Measurements from ENCODE around the gene FOSL2.

FOSL2 gene

DNA sequence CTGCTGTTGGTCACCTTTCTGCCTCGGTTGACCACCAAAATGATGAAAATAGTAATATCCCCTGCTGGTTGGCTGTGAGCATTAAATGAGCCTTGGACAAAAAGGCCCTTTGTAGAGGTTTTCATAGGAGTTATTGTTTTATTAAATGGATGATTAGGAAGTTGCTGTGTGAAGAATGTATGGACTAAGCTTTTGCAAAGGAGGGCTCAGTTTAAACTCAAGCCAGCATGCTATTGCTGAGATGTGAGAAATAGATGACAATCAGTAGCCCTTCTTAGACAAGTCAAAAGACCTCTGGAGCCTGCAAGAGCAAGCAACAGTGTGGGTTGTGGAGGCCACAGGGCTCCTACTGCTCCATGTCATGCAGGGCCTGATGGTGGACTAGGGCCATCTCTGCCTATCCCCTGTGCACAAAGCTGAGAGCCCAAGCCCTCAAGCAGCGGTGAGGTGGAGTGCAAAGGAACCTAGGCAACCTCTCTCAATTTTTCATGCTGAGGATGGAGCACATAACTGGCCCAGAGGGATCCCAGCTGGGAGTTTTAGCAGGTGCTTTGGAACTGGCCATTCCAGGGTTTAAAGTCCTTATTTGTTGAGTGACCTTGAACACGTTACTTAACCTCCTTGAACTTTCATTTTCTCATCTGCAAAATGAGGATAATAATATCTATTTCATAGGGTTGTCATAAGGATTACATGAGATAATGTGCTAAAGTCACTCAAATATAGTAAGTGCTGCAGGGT, 37.1 kb downstream of the FOSL2 start:
- no peaks in the 10 kb centered on the region for H3F3A ChIP-seq (ENCODE audit: low read depth)
- no peak for TF ChIP-seq EZH2phosphoT487 (IDR thresholded peaks at IDR 0.05; ENCODE audit: borderline replicate concordance)
- TF ChIP-seq, protein P1, sequence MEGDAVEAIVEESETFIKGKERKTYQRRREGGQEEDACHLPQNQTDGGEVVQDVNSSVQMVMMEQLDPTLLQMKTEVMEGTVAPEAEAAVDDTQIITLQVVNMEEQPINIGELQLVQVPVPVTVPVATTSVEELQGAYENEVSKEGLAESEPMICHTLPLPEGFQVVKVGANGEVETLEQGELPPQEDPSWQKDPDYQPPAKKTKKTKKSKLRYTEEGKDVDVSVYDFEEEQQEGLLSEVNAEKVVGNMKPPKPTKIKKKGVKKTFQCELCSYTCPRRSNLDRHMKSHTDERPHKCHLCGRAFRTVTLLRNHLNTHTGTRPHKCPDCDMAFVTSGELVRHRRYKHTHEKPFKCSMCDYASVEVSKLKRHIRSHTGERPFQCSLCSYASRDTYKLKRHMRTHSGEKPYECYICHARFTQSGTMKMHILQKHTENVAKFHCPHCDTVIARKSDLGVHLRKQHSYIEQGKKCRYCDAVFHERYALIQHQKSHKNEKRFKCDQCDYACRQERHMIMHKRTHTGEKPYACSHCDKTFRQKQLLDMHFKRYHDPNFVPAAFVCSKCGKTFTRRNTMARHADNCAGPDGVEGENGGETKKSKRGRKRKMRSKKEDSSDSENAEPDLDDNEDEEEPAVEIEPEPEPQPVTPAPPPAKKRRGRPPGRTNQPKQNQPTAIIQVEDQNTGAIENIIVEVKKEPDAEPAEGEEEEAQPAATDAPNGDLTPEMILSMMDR (conservative IDR thresholded peaks at IDR 0.05; ENCODE audit: low read length), result no peak
- peaks cover 4% of the 10 kb centered on the region; the same call in 1 of the 2 replicates for H3K9me3 ChIP-seq (ENCODE audit: insufficient read depth, low read depth, low read length)
- no peaks in the 10 kb centered on the region for H4K20me1 ChIP-seq (ENCODE audit: insufficient read depth, low read length, poor library complexity, severe bottlenecking)
- H3K36me3 ChIP-seq (ENCODE audit: insufficient read depth, low read length), result no peaks in the 10 kb centered on the region
- H3K4me2 ChIP-seq (ENCODE audit: low read depth, low read length, poor library complexity, severe bottlenecking), result no peak overlapping the region
- H3K79me2 ChIP-seq (ENCODE audit: insufficient read depth, low read length), result no peaks in the 10 kb centered on the region
- no peak overlapping the region for H3K9ac ChIP-seq (ENCODE audit: low read depth, low read length, poor library complexity, severe bottlenecking)
- H3K4me1 ChIP-seq (ENCODE audit: insufficient read depth, low read length, poor library complexity, severe bottlenecking), result peaks cover 13% of the 10 kb centered on the region
- no peak overlapping the region for H2AFZ ChIP-seq (ENCODE audit: low read length)
- no peak overlapping the region for H3K4me3 ChIP-seq (ENCODE audit: low read length, poor library complexity, severe bottlenecking)
- no peaks in the 10 kb centered on the region for H3K27me3 ChIP-seq (ENCODE audit: insufficient read depth, low read length, poor library complexity, severe bottlenecking)
- no peaks in the 10 kb centered on the region for H3K9me2 ChIP-seq (replicated peaks; ENCODE audit: low read depth, low read length)

DNA sequence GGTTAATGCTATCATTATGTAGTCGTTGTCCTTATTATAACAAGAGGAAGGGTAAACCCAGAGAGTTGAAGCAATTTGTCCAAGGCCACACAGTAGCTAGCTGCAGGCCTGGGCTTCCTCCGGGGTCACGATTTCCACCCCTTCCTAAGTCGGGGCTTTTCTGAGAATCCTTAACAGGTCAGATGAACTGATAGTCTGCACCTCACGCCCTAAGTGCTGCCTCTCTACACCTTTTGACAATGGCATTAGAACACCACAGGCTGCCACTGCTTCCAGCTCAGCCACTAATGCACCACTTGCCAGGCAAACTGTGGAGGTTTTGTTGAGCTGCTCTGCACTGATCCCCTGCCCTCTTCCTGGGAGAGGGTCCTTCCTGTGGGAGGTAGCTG, 37.7 kb downstream of the FOSL2 start:
- H3K4me2 ChIP-seq (ENCODE audit: low read depth, low read length, poor library complexity, severe bottlenecking), result no peak overlapping the region
- no peaks in the 10 kb centered on the region for H3K79me2 ChIP-seq (ENCODE audit: insufficient read depth, low read length)
- H3K9ac ChIP-seq (ENCODE audit: low read depth, low read length, poor library complexity, severe bottlenecking), result no peak overlapping the region
- H4K20me1 ChIP-seq (ENCODE audit: insufficient read depth, low read length, poor library complexity, severe bottlenecking), result no peaks in the 10 kb centered on the region
- no peaks in the 10 kb centered on the region for H3K27me3 ChIP-seq (ENCODE audit: insufficient read depth, low read length, poor library complexity, severe bottlenecking)
- H3K9me3 ChIP-seq (ENCODE audit: insufficient read depth, low read depth, low read length), result peaks cover 4% of the 10 kb centered on the region; the same call in 1 of the 2 replicates
- H3K9me2 ChIP-seq (replicated peaks; ENCODE audit: low read depth, low read length), result no peaks in the 10 kb centered on the region
- TF ChIP-seq, protein P1 (conservative IDR thresholded peaks at IDR 0.05; ENCODE audit: low read length), result no peak
- no peak for TF ChIP-seq EZH2phosphoT487 (IDR thresholded peaks at IDR 0.05; ENCODE audit: borderline replicate concordance)
- no peak overlapping the region for H2AFZ ChIP-seq (ENCODE audit: low read length)
- no peaks in the 10 kb centered on the region for H3F3A ChIP-seq (ENCODE audit: low read depth)
- no peak overlapping the region for H3K4me3 ChIP-seq (ENCODE audit: low read length, poor library complexity, severe bottlenecking)
- H3K36me3 ChIP-seq (ENCODE audit: insufficient read depth, low read length), result no peaks in the 10 kb centered on the region
- H3K4me1 ChIP-seq (ENCODE audit: insufficient read depth, low read length, poor library complexity, severe bottlenecking), result peaks cover 16% of the 10 kb centered on the region

DNA sequence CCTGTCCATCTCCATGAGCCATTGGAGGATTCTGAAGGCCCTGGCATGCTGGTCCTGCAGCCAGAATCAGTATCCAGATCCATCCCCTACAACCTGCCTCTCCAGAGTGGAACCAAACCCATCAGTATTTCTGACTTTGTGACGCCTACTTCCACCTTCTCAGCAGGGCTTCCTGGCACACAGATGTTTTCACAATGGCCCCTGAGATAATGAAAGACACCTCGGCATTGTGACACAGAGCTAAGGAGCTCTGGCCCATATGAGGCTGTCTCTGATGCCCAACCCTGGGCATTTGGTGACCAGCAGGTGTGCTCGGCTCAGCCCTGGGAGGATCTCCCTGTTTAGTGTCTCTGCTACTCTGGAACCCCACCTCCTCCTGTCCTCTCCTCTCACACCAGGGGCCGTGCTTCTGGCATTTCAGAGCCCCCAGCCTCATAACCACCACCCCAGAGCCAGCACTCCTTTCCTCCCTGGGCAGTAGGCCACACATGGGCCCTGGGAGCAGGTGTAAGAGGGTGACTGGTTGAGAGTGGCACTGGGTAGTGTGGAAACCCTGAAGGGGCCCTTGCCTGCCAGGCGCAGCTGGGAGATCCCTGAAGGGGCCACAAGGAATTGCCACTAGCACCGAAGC, 38.2 kb downstream of the FOSL2 start:
- no peaks in the 10 kb centered on the region for H4K20me1 ChIP-seq (ENCODE audit: insufficient read depth, low read length, poor library complexity, severe bottlenecking)

More for the DNA sequence above, 38.2 kb downstream of the FOSL2 start:
- peaks cover 4% of the 10 kb centered on the region; the same call in 1 of the 2 replicates for H3K9me3 ChIP-seq (ENCODE audit: insufficient read depth, low read depth, low read length)
- H3K79me2 ChIP-seq (ENCODE audit: insufficient read depth, low read length), result no peaks in the 10 kb centered on the region
- no peak overlapping the region for H2AFZ ChIP-seq (ENCODE audit: low read length)
- no peaks in the 10 kb centered on the region for H3K27me3 ChIP-seq (ENCODE audit: insufficient read depth, low read length, poor library complexity, severe bottlenecking)
- H3K4me2 ChIP-seq (ENCODE audit: low read depth, low read length, poor library complexity, severe bottlenecking), result no peak overlapping the region
- H3K4me1 ChIP-seq (ENCODE audit: insufficient read depth, low read length, poor library complexity, severe bottlenecking), result peaks cover 21% of the 10 kb centered on the region
- no peak for TF ChIP-seq EZH2phosphoT487 (IDR thresholded peaks at IDR 0.05; ENCODE audit: borderline replicate concordance)
- TF ChIP-seq, protein P1 (conservative IDR thresholded peaks at IDR 0.05; ENCODE audit: low read length), result no peak
- H3K4me3 ChIP-seq (ENCODE audit: low read length, poor library complexity, severe bottlenecking), result no peak overlapping the region
- no peaks in the 10 kb centered on the region for H3K36me3 ChIP-seq (ENCODE audit: insufficient read depth, low read length)
- H3K9me2 ChIP-seq (replicated peaks; ENCODE audit: low read depth, low read length), result no peaks in the 10 kb centered on the region
- H3K9ac ChIP-seq (ENCODE audit: low read depth, low read length, poor library complexity, severe bottlenecking), result no peak overlapping the region
- no peaks in the 10 kb centered on the region for H3F3A ChIP-seq (ENCODE audit: low read depth)

Data from Loucy (cell line).